Measurements from ENCODE around the gene ANKMY2.

Gene ANKMY2

DNA sequence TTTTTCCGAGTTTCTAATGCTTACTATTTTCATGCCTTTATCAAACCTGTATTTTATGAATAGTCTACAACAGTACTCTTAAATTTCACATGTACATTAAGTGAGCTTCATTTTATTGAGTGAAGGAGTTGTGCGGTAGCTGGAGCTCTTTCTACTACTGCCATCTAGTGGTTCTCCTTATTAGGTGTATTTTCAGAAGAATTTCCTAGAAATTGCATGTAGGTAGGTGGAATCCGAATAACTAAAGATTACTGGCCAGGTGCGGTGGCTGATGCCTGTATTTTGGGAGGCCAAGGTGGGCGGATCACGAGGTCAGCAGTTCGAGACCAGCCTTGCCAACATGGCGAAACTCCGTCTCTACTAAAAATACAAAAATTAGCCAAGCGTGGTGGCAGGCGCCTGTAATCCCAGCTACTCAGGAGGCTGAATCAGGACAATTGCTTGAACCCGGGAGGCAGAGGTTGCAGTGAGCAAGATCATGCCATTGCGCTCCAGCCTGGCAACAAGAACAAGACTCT, 80.6 kb downstream of the ANKMY2 start:
- DNase-seq, result peak; percentile 52

DNA sequence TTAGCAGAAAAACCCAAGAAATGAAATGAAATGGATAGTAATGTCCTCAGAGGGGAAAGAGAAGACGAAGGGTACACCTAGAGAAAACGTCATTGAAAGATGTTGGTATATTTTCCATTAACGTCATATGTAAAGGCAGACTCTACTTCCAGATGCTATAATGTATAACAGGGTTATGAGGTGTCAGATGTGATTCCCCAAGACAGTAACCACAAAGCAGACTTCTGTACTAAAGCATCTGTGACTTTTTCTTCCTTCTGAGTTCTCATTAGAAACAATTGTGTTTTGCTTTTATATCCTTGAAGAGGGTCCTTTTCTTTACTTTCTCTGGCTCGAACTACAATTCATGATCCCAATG, 81.6 kb downstream of the ANKMY2 start:
- no peak for DNase-seq

DNA sequence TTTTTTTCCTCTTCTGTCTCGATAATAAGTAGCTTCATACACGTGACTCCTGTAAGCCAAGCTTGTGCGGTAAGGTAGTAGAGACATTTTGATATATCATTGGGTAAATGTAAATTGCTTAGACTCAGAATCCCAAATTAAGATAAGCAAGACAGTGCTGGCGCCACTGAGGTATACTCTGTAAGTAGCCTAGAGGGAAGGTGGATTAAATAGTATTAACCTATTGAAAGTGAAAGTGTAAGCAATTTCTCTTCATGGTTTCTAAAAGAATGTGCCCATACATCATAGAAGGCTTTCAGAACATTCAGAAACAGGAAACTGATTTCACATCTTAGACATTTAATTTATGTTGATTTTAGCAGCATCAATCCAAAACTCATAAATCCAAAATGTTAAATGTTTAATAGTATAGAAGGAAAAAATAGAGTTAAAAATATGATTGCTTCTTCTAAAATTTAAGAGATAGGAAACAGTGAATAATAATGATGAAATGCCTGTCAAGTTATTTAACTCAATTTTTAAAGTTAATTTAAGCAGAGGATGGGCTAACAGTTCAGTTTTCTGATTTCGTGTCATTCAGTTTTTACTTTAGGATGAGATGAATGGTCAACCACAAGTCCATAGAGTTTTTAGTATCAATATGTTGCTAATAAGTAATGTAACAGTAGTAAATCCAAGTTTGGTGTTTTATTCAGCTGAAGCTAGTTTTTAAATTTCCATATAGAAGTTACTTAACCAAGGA, 82.1 kb downstream of the ANKMY2 start:
- no peak for DNase-seq

DNA sequence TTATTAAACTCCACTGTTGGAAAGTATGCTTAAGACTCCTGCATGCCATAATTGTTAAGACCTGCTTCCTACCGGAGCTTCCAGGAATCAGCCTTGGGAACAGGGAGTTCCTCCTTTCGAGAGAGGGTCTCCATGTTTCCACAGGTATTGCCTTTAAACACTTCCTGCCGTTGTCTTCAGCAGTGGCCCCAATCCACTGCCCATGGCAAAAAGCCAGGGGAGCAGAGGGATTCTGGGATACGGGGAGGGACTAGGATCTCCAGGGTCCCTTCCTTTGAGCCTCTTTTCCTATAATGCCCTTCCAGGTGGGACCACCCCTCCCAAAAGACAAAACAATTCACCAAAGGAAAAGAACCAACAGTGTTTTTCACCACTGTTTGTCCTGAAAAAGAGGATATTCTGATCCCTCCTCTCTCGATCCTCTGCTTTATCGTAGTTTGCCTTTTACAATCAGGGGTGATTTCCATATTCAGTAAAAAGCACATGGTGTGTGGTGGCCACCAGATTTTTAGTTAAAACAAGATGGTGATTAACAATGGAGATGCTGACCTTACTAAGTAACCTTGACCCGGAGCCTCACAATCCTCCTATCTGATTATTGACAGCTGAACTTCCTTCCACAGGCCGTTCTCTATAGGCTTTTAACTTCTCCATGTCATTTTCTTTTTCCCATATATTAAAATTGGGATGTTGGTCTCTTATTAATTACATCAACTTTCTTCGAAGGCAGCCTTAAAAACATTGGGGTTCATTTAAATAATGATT, 82.9 kb downstream of the ANKMY2 start:
- DNase-seq, result no peak

DNA sequence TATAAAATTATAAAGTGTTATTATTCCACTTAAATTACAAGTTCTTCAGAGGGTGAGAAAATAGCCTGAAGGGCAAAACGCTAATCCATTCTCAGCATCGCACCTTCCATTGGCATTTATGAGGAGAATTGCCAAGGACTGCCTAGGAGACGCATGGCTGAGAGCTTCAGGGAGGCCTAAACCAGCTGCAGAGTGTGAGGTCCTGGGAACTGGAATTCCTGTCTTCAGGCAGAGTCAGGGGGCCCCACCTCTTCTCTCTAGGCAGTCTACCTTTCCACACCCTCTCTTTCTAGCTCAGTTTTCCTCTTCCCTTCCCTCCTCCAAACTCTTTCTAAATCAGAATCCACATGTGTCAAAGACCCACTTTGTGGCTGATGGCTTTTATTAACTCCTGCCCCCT, 83.6 kb downstream of the ANKMY2 start:
- no peak for DNase-seq

DNA sequence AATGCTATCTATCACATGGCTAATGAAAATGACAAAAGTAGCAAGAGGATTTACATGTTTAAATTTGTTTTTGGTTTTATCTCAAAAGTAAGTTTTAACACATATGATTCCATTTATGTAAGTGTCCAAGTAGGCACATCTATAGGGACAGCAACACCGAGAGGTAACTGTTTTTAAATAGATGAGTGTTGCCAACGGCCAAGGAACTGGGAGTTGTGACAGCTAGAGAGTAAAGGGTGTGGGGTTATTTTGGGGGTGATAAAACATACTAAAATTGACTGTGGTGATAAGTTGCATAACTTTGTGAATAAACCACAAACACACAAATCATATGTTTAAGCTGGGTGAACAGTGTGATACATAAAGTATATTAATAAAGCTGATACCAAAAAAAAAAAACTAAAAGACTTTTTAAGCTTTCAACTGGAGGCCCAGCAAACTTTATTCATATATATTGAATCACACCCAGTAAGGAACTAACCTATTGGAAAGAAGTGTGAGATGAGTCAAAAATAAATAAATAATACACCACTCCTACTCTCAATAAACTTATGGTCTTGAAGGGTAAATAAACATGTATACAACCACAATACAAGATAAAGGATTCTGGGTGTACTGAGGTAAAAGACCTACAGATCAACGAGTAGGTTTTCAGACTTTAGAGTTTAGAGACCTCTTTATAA, 85.9 kb downstream of the ANKMY2 start:
- DNase-seq, result no peak

DNA sequence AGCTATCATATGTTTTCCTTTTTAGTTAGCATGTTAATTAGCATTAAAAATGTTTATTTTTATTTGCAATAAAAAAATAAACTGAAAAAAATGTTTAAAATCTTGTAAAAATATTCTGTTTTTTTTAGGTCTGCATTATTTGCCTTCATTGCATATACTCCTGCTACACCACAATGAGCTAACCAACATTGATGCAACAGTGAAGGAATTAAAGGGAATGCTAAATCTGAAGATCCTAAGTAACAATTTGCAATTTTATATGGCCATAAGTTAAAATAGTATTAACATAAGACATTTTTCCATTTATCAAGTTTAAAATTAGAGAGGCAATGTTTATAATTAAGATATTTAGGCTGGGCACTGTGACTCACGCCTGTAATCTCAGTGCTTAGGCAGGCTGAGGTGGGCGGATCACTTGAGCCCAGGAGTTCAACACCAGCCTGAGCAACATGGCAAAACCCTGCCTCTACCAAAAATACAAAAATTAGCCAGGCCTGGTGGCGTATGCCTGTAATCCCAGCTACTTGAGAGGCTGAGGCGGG, 86.7 kb downstream of the ANKMY2 start:
- DNase-seq, result no peak

DNA sequence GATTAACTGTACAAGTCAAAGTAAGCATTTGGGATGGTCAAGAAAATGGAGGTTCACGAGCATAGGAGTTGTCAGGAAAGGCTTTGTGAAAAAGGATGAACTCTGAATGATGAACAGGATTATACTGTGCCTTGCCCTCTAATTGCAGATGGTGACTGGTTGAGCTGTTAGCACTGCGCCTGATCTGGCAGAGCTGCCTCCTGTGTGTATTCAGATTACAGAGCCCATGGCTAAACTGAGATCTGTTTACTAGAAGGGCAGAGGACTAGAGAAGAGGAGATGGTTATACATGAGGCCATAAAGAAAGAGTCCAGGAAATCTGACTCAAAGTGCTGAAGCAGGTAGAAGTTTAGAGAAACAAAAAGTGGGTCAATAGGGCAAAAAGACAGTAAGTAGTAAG, 89.2 kb downstream of the ANKMY2 start:
- no peak for DNase-seq

DNA sequence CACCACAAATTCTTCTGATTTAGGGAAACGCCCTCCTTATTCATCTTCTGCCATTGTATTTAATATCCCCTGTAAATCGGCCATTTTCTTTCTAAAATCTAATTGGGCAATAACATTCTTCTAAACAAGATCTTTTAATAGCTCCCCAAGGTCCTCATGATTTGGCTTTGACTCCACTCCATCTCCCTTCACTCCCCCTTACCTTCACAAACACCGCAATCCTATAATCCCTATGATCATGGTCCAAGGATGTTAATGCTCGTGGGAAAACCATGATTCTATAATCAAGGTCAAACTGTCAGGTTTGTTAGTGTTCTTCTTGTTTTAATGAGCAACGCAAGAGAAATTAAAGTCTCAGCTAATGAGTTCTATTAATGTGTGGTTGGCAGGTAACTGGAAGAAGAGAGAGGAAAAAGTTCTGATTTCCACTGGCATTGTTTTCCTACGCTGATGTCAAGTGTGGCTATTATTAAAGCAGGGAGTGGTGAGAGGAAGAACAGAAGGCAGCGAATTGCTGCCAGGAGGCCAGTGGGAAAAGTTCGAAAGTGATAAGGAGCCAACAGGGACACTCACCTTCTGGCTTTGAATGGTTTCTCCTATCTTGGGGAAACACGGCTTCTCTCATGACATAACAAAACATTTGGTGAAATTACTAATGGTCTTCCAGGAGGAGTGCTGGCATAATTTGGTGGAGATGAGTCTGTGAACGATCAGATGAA, 90.9 kb downstream of the ANKMY2 start:
- no peak for DNase-seq

DNA sequence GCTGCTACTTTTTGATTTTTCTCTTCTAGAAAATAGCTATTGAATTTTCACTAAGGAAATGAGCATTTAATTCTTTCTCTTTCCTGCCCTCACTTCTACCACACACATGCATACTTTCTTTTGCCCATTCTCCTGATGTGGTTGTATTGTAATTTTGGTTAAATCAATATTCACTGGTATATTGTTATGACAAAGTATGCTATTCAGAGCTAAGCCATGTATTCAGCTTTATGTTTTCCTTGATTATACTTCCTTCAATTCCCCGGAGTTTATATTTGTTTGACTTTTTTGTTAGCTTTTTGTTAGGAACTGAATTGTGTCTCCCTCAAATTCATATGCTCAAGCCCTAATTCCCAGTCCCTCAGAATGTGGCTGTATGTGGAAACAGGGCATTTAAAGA, 94.9 kb downstream of the ANKMY2 start:
- DNase-seq, result no peak
